GM12878 (cell line): ENCODE results near the gene SMIM38. TPM values are rescaled to one million over a fixed set of nuclear protein-coding genes. Genes with fewer than 3 reads are reported as not detected.

ENCODE experiments used
- ASH2L ChIP-seq: fragments of 300-600, 200-600 bp; sonication (generic); IDR thresholded peaks from 2 replicates; pipeline ENCODE4 v1.6.1; 2017; ENCODE audit warnings: low read depth, mild to moderate bottlenecking, borderline replicate concordance
- ATF2 ChIP-seq: IDR thresholded peaks from 2 replicates; pipeline ENCODE4 v1.6.1; 2012; ENCODE audit warnings: low read length, inconsistent platforms
- BHLHE40 ChIP-seq, 2 experiments: fragments of 450-650 bp in 1 of 2; IDR thresholded peaks; 2 replicates each; pipeline ENCODE4 v1.6.1; 2011 to 2017; ENCODE audit warnings: low read depth in 2 of 2, borderline replicate concordance in 1 of 2, improper control_type of control experiment in 1 of 2, low read length in 1 of 2, mild to moderate bottlenecking in 1 of 2
- CHD1 ChIP-seq: IDR thresholded peaks from 2 replicates; pipeline ENCODE4 v1.6.1; 2012; ENCODE audit warnings: low read depth, low read length, improper control_type of control experiment
- CREB1 ChIP-seq: IDR thresholded peaks from 2 replicates; pipeline ENCODE4 v1.6.1; 2012; ENCODE audit warnings: low read depth, mild to moderate bottlenecking, inconsistent platforms
- CREM ChIP-seq: IDR thresholded peaks from 2 replicates; pipeline ENCODE4 v1.6.1; 2014; ENCODE audit warnings: antibody characterized with exemption, low read depth
- CTCF ChIP-seq, 3 experiments: IDR thresholded peaks in 2 of 3; conservative IDR thresholded peaks in 1 of 3; 2 replicates each; pipeline ENCODE4 v1.5.1; 2011; ENCODE audit warnings: low read depth in 3 of 3, low read length in 3 of 3, mild to moderate bottlenecking in 3 of 3, control low read depth in 2 of 3, moderate library complexity in 2 of 3, inconsistent platforms in 1 of 3, mixed read lengths in 1 of 3; ENCODE audit not compliant: control insufficient read depth in 2 of 3, insufficient read depth in 1 of 3; ENCODE audit errors: extremely low read depth in 1 of 3
- EGR1 ChIP-seq, 2 experiments: IDR thresholded peaks; 1 replicate in 1 of 2; 2 replicates in 1 of 2; pipeline ENCODE4 v1.6.1; 2011 to 2012; ENCODE audit warnings: low read depth in 2 of 2, low read length in 2 of 2, borderline replicate concordance in 1 of 2, mild to moderate bottlenecking in 1 of 2, moderate library complexity in 1 of 2
- ELK1 ChIP-seq: IDR thresholded peaks from 2 replicates; pipeline ENCODE4 v1.6.1; 2012; ENCODE audit warnings: low read depth, low read length, improper control_type of control experiment
- GATAD2B ChIP-seq: fragments of 450-650 bp; conservative IDR thresholded peaks from 2 replicates; pipeline ENCODE4 v1.6.1; 2017; ENCODE audit warnings: low read depth, mild to moderate bottlenecking, moderate library complexity
- IKZF2 ChIP-seq, 2 experiments: fragments of 450-650 bp; IDR thresholded peaks; 2 replicates each; pipeline ENCODE4 v1.6.1; 2017; ENCODE audit warnings: mild to moderate bottlenecking in 2 of 2, moderate library complexity in 2 of 2
- MEF2B ChIP-seq: fragments of 450-650 bp; IDR thresholded peaks from 2 replicates; pipeline ENCODE4 v1.6.1; 2018; ENCODE audit warnings: mild to moderate bottlenecking, moderate library complexity; ENCODE audit not compliant: partially characterized antibody, poor library complexity, severe bottlenecking
- MTA3 ChIP-seq: IDR thresholded peaks from 2 replicates; pipeline ENCODE4 v1.6.1; 2012; ENCODE audit warnings: low read length, inconsistent platforms, borderline replicate concordance
- POLR2AphosphoS5 ChIP-seq: IDR thresholded peaks from 2 replicates; pipeline ENCODE4 v1.6.1; 2011; ENCODE audit warnings: mild to moderate bottlenecking, low read length, inconsistent platforms
- RUNX3 ChIP-seq: IDR thresholded peaks from 2 replicates; pipeline ENCODE4 v1.6.1; 2012; ENCODE audit warnings: low read length, inconsistent platforms
- SMARCA5 ChIP-seq: fragments of 450-650 bp; IDR thresholded peaks from 2 replicates; pipeline ENCODE4 v1.6.1; 2017; ENCODE audit warnings: mild to moderate bottlenecking
- TBL1XR1 ChIP-seq: IDR thresholded peaks from 2 replicates; pipeline ENCODE4 v1.6.1; 2012; ENCODE audit warnings: low read depth, low read length, improper control_type of control experiment
- TCF12 ChIP-seq: IDR thresholded peaks from 2 replicates; pipeline ENCODE4 v1.6.1; 2011; ENCODE audit warnings: low read depth, mild to moderate bottlenecking, low read length
- TCF3 ChIP-seq: IDR thresholded peaks from 2 replicates; pipeline ENCODE4 v1.6.1; 2012; ENCODE audit warnings: low read depth, mild to moderate bottlenecking, low read length, borderline replicate concordance; ENCODE audit not compliant: insufficient read depth
- polyA plus RNA-seq, 11 experiments: library from polyadenylated mRNA; depleted of rRNA in 4 of 11; unstranded in 6 of 11; stranded (reverse) in 5 of 11; fragments of >200 nt; fragmentation: Nextera tagmentation in 4 of 11; fragmentation: Illumina TruSeq in 1 of 11; extraction: Ambion mirVana in 4 of 11; extraction: Trizol in 1 of 11; gene quantifications; 1 replicate in 1 of 11; 2 replicates in 10 of 11; pipeline versions ENCODE4 v1.2.1 to v1.2.3, GENCODE V29; 2011 to 2016; ENCODE audit warnings: inconsistent platforms in 2 of 11, missing spikeins in 2 of 11, low read depth in 1 of 11
- total RNA-seq, 4 experiments: library from RNA; depleted of rRNA in 3 of 4; stranded (reverse); fragments of >200 nt in 3 of 4; fragmentation: Illumina TruSeq in 1 of 4; extraction: Trizol in 1 of 4; gene quantifications; 2 replicates each; pipeline versions ENCODE4 v1.2.1 to v1.2.3, GENCODE V29; 2013 to 2021

SMIM38 gene
- total and polyA plus RNA-seq, 10 of the 15 experiments (the other 5 are each of a cell fraction or from before 2014, with no cell fraction given): 0.15 to 5.0 (median 2.1) TPM; not detected in 1

GRCh38 chr11:69157156-69157821 is 1.6 kb downstream of the SMIM38 start (continued):
- TF ChIP-seq POLR2AphosphoS5: 0 out of 2 replicates have a peak, but pooled peaks have one; percentile 4
- TF ChIP-seq MTA3: no peak
- 0 out of 2 replicates have a peak, but pooled peaks have one; percentile 61 for TF ChIP-seq TCF3
- peak; percentile 66; the same call in 1 of the 2 replicates for TF ChIP-seq ATF2
- no peak for TF ChIP-seq CHD1
- no peak for TF ChIP-seq CTCF (IDR thresholded peaks at IDR 0.05 in 2 of 3, conservative IDR thresholded peaks at IDR 0.05 in 1 of 3; ENCODE audit: control insufficient read depth in 2 of 3, extremely low read depth in 1 of 3, insufficient read depth in 1 of 3, low read depth in 3 of 3, low read length in 3 of 3)
- TF ChIP-seq RUNX3: peak; percentile 34; the same call in 1 of the 2 replicates
- peak; percentile 78 for TF ChIP-seq TCF12
- peak in 1 of 2 experiments; percentile 42; a peak in 1 of 4 replicates for TF ChIP-seq BHLHE40 (IDR thresholded peaks at IDR 0.05; ENCODE audit: borderline replicate concordance in 1 of 2, low read depth in 2 of 2, low read length in 1 of 2)
- peak; percentile 21; the same call in 1 of the 2 replicates for TF ChIP-seq ELK1
- TF ChIP-seq ASH2L: no peak
- peak in 1 of 2 experiments; percentile 73; a peak in 1 of 3 replicates for TF ChIP-seq EGR1 (IDR thresholded peaks at IDR 0.05; ENCODE audit: borderline replicate concordance in 1 of 2, low read depth in 2 of 2, low read length in 2 of 2)
- 0 out of 2 replicates have a peak, but pooled peaks have one; percentile 22 for TF ChIP-seq GATAD2B
- TF ChIP-seq IKZF2 (IDR thresholded peaks at IDR 0.05): peak in 1 of 2 experiments; percentile 31; a peak in 1 of 4 replicates
- TF ChIP-seq MEF2B: peak; percentile 45
- TF ChIP-seq CREM: peak; percentile 55; the same call in 1 of the 2 replicates
- TF ChIP-seq SMARCA5: 0 out of 2 replicates have a peak, but pooled peaks have one; percentile 35
- peak; percentile 54; the same call in 1 of the 2 replicates for TF ChIP-seq CREB1
- 0 out of 2 replicates have a peak, but pooled peaks have one; percentile 16 for TF ChIP-seq TBL1XR1
